IPS-18a (cell line): Measurements from ENCODE around the gene COLEC12.

Experiments
- H3K27ac ChIP-seq: one replicate; pipeline ENCODE4 v1.5.1; 2013; ENCODE audit warnings: low read length
- H3K27me3 ChIP-seq: one replicate; pipeline ENCODE4 v1.6.1; 2013; ENCODE audit warnings: mild to moderate bottlenecking, low read length; ENCODE audit not compliant: control insufficient read depth, insufficient read depth
- H3K36me3 ChIP-seq: one replicate; pipeline ENCODE4 v1.6.1; 2013; ENCODE audit warnings: low read depth, low read length; ENCODE audit not compliant: control insufficient read depth
- H3K4me1 ChIP-seq: one replicate; pipeline ENCODE4 v1.6.1; 2013; ENCODE audit warnings: low read depth, low read length; ENCODE audit not compliant: control insufficient read depth
- H3K4me3 ChIP-seq: one replicate; pipeline ENCODE4 v1.5.1; 2013; ENCODE audit warnings: low read length
- H3K9ac ChIP-seq: one replicate; pipeline ENCODE4 v1.6.1; 2013; ENCODE audit warnings: mild to moderate bottlenecking, low read length, moderate library complexity
- H3K9me3 ChIP-seq: one replicate; pipeline ENCODE4 v1.6.1; 2013; ENCODE audit warnings: low read depth, low read length; ENCODE audit not compliant: control insufficient read depth

COLEC12 gene

GRCh38 chr18:453400-453799 lies 47.1 kb downstream of the COLEC12 start:
- H3K9me3 ChIP-seq, result no peaks in the 10 kb centered on the region
- H3K27ac ChIP-seq, result no peak overlapping the region
- H3K4me3 ChIP-seq, result no peak overlapping the region
- H3K27me3 ChIP-seq, result no peaks in the 10 kb centered on the region
- no peaks in the 10 kb centered on the region for H3K4me1 ChIP-seq
- no peaks in the 10 kb centered on the region for H3K36me3 ChIP-seq
- no peak overlapping the region for H3K9ac ChIP-seq

GRCh38 chr18:452816-453215 lies 47.7 kb downstream of the COLEC12 start:
- Histone ChIP-seq H3K27ac (no peak overlapping the region), H3K9ac (no peak overlapping the region), H3K4me1 (no peaks in the 10 kb centered on the region), H3K27me3 (no peaks in the 10 kb centered on the region), H3K4me3 (no peak overlapping the region), H3K36me3 (no peaks in the 10 kb centered on the region), H3K9me3 (no peaks in the 10 kb centered on the region)

- Histone ChIP-seq H3K36me3 (no peaks in the 10 kb centered on the region), H3K27ac (no peak overlapping the region), H3K9ac (no peak overlapping the region), H3K4me3 (no peak overlapping the region), H3K27me3 (no peaks in the 10 kb centered on the region), H3K9me3 (no peaks in the 10 kb centered on the region), H3K4me1 (no peaks in the 10 kb centered on the region)
Observed at GRCh38 chr18:449374-449773, 51.1 kb downstream of the COLEC12 start.

GRCh38 chr18:448116-448790 lies 52.2 kb downstream of the COLEC12 start:
- H3K27ac ChIP-seq, result no peak overlapping the region
- H3K9me3 ChIP-seq, result no peaks in the 10 kb centered on the region
- no peak overlapping the region for H3K4me3 ChIP-seq
- H3K27me3 ChIP-seq, result no peaks in the 10 kb centered on the region
- H3K4me1 ChIP-seq, result no peaks in the 10 kb centered on the region
- no peaks in the 10 kb centered on the region for H3K36me3 ChIP-seq
- H3K9ac ChIP-seq, result no peak overlapping the region

GRCh38 chr18:446941-447560 lies 53.5 kb downstream of the COLEC12 start:
- Histone ChIP-seq H3K27ac (no peak overlapping the region), H3K9me3 (no peaks in the 10 kb centered on the region), H3K27me3 (no peaks in the 10 kb centered on the region), H3K36me3 (no peaks in the 10 kb centered on the region), H3K4me1 (no peaks in the 10 kb centered on the region), H3K4me3 (no peak overlapping the region), H3K9ac (no peak overlapping the region)

GRCh38 chr18:445055-445454 lies 55.4 kb downstream of the COLEC12 start:
- H3K36me3 ChIP-seq, result no peaks in the 10 kb centered on the region
- H3K27me3 ChIP-seq, result no peaks in the 10 kb centered on the region

GRCh38 chr18:438571-438970 lies 61.9 kb downstream of the COLEC12 start:
- no peak overlapping the region for H3K9ac ChIP-seq
- no peak overlapping the region for H3K27ac ChIP-seq
- H3K36me3 ChIP-seq, result no peaks in the 10 kb centered on the region
- H3K4me1 ChIP-seq, result no peaks in the 10 kb centered on the region
- H3K9me3 ChIP-seq, result no peaks in the 10 kb centered on the region
- no peak overlapping the region for H3K4me3 ChIP-seq
- H3K27me3 ChIP-seq, result no peaks in the 10 kb centered on the region

More at GRCh38 chr18:445055-445454, 55.4 kb downstream of the COLEC12 start:
- Histone ChIP-seq H3K4me3 (no peak overlapping the region), H3K9ac (no peak overlapping the region), H3K27ac (no peak overlapping the region), H3K4me1 (no peaks in the 10 kb centered on the region), H3K9me3 (no peaks in the 10 kb centered on the region)

- H3K9me3 ChIP-seq, result no peaks in the 10 kb centered on the region
- H3K36me3 ChIP-seq, result no peaks in the 10 kb centered on the region
- no peak overlapping the region for H3K27ac ChIP-seq
- no peak overlapping the region for H3K4me3 ChIP-seq
- H3K4me1 ChIP-seq, result no peaks in the 10 kb centered on the region
- no peaks in the 10 kb centered on the region for H3K27me3 ChIP-seq
- no peak overlapping the region for H3K9ac ChIP-seq
Observed at GRCh38 chr18:435940-436339, 64.6 kb downstream of the COLEC12 start.

- Histone ChIP-seq H3K4me3 (no peak overlapping the region), H3K27me3 (no peaks in the 10 kb centered on the region), H3K9ac (no peak overlapping the region), H3K27ac (no peak overlapping the region), H3K4me1 (no peaks in the 10 kb centered on the region), H3K36me3 (no peaks in the 10 kb centered on the region), H3K9me3 (no peaks in the 10 kb centered on the region)
Observed at GRCh38 chr18:434410-434809, 66.1 kb downstream of the COLEC12 start.

- Histone ChIP-seq H3K4me1 (no peaks in the 10 kb centered on the region), H3K9me3 (no peaks in the 10 kb centered on the region), H3K27ac (no peak overlapping the region), H3K27me3 (no peaks in the 10 kb centered on the region), H3K36me3 (no peaks in the 10 kb centered on the region), H3K9ac (no peak overlapping the region), H3K4me3 (no peak overlapping the region)
Observed at GRCh38 chr18:433960-434359, 66.5 kb downstream of the COLEC12 start.

- H3K27ac ChIP-seq, result no peak overlapping the region
- no peak overlapping the region for H3K9ac ChIP-seq
- no peaks in the 10 kb centered on the region for H3K36me3 ChIP-seq
Observed at GRCh38 chr18:433298-433697, 67.2 kb downstream of the COLEC12 start.

GRCh38 chr18:432791-433190 lies 67.7 kb downstream of the COLEC12 start:
- Histone ChIP-seq H3K36me3 (no peaks in the 10 kb centered on the region), H3K4me3 (no peak overlapping the region), H3K9ac (no peak overlapping the region), H3K27me3 (no peaks in the 10 kb centered on the region), H3K9me3 (no peaks in the 10 kb centered on the region), H3K4me1 (no peaks in the 10 kb centered on the region), H3K27ac (no peak overlapping the region)

More at GRCh38 chr18:433298-433697, 67.2 kb downstream of the COLEC12 start:
- H3K4me3 ChIP-seq, result no peak overlapping the region
- no peaks in the 10 kb centered on the region for H3K9me3 ChIP-seq
- H3K4me1 ChIP-seq, result no peaks in the 10 kb centered on the region
- no peaks in the 10 kb centered on the region for H3K27me3 ChIP-seq
